Activated CD4-positive, alpha-beta T cell treated with anti-CD3 and anti-CD28 coated beads for 24 hours (primary cell): ENCODE measurements around the gene DOCK10.
"Not testable (repeated sequence)": the region's sequence is repeated elsewhere in the genome, so short reads cannot be mapped to it uniquely, and the experiment has no call there.

Experiments used
- DNase-seq, 2 donors: peaks; one replicate each; pipeline ENCODE4 v3.0.0-alpha.2; 2020; ENCODE audit warnings: low read depth in 2 of 2

Gene DOCK10

DNA sequence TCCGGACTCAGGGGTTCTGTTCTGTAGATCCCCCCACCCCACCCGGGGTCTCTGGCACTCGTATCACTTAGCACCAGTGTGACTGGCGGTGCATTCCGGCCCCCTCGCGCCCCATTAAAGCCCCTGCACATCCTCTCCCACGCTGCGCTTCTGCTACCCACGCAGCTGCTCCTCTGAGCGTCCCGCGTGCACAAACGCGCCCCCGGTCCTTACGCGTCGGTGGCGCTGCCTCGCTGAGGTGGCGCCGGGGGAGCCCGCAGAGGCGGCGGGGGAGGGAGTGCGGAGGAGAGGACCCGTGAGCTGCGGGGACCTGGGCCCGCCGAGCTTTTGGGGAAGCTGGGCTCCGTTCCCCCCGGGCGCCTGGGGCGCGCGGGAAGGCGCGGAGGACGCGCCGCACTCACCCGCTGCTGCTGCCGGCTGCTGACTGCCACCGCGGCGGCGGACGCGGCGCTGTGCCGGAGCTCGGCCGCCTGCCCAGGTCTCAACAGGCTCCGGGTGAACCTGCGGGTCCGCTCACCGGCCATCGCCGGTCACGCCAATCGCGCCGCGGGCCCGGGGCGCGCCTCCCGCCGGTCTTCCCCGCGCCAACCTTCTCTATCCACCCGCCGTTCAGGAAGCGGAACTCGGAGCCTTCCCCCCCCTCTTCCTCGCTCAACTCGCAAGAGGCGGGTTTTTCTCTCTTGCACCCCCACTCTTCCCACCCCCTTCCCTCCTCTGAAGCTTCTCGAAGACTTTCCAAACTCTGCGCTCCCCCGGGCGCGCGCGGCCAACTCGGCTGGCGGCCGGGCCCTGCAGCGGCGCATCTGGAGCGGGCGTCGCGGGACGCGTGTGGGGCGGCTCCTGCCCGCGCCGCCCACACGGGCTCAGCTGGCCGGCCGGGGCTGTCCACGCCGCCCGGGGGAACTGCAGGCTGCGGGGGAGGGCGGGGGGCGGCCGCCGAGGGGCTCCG, at the start of gene DOCK10:
DOCK10 (minus strand) TSS at position 618 of the 949 bp plus-strand sequence; CDS start at position 524, 94 bp downstream.
- DNase-seq = peak; percentile 30 to 47

DNA sequence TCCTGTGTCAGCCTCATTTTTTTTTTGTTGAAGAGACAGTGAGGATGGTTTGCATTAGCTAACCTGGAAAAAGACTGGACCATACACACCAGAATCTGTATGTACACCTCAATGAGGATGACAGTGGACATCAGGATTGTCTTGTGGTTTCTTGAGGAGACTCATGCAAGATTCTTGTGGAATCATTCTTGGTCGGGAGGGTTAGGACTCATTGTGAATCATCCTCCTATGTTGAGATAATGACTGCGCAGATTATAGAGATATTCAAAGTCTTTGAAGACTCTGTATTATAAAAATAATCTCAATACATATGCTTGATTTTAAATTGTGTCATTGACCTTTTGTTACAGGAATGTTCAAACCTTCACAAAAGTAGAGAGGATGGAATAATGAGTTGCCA, 49.1 kb upstream of the DOCK10 start:
- DNase-seq = no peak

DNA sequence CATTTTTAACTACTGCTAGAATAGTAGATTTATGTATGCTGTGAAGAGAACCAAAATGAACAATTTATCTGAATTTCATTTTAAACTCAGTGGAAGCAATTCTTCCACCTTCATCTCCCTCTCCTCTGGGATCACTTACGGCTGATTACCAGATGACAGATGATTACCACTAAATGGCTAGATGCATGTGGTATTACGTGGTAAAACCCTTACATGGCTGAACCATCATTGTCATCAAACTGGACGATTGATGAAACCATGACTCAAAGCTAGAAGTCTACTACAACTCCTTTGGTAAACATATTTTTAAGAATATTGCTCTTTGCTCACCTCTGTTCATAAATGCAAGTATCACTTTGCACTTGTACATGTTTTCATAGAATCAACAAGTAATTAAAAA, 48.5 kb upstream of the DOCK10 start:
- no peak for DNase-seq

DNA sequence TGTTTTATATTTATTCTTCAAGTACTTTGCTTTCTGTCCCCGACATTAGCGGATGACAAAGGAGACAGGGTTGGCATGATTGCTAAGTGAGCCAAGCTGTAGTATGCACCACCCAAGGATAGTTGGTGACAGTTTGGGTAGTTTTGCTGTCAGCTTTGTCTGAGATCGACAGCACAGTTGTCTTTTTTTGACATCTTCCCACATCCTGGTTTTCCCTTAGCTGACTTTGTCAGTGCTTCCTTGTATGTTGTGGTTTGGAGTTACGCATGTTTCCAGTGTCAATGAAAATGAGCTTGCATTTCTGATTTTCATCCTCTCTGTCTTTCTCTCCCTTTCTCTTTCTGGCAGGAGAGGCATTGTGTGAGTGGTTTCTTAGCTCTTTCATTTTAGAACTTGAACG, 44.6 kb upstream of the DOCK10 start:
- DNase-seq = no peak

DNA sequence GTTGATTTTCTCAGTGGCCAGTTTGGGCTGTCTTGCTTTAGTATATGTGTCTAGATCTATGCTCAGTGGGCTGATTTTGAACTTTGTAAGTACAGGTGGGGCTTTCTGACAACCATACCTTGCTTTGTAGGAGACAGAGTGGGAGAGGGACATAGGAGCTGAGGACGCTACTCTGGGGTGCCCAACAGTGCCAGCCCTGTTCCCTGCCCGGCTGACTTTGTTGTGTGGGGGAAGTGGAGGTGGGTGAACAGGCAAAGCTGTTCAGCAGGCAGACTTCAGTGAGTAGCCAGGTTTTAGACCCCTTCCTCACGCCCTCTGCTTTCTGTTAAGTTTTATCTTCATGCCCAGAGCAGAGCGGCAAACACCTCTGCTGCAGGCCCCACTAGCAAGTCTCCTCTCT, 44.2 kb upstream of the DOCK10 start:
- DNase-seq = no peak

DNA sequence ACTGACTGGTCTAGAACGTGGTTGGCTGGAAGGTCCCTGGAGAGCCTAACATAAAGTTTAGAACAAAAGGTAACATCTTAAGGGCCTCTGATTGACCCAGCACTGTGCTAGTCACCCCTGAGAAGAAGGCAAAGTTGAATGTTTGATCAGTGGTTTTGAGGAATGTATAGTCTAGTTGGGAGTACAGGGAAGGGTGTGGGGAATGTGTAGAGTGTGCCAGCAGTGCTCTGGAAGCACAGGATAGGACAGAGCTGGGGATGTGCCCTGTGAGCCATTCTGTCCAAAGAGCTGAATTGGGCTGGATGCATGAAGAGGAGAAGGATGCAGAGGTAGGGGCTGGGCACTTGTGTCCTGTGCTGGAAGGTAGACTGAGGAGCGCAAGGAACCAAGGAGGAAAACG, 41.0 kb upstream of the DOCK10 start:
- no peak for DNase-seq

DNA sequence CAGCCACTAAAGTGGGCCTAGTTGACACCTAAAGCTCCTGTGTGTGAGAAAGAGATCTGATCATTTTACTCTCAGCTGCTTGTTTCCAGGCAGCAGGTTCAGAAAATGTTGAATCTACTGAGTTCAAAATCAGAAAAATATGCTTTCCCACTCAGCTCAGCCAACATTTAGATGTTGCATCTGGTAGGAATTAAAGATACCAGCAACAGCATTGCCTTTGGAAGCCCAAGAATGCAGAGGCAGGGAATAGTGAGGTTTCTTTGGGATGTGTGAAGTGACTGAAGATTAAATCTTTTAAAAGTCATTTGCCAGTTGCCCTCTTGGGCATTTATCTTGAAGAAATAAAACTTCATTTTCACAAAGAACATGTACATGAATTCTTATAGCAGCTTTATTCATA, 33.9 kb upstream of the DOCK10 start:
- DNase-seq = no peak

DNA sequence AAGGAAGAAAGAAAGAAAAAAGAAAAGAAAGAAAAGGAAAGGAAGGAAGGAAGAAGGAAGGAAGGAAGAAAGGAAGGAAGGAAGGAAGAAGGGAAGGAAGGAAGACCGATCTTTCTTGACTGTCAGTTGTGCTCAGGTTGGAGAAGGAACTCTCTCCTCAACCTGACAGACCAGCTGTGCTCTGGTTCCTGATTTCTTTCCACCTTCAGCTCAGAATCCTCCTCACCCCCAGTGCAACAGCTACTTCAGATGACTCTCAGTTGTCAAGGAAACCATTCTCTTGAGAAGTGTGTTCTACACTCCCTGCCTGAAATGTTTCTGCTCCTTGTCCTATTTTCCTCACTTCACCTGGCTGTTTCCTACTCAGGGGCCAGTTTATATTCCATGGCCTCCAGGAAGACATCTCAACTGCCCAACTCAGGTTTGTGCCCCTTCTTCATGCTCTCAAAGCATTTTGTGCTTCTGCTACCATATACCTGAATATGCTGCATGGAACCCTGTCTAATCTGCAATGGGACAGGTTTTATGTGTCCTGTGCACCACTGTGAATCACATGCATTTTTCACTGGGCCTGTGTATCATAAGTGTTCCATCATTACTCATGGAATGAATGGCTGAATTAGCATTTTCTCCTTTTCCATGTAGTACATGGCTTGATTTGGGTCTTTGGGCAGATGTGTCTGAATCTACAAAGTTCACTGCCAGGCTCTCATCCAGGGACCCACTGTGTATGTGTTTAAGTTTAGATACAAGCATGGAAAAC, 32.8 kb upstream of the DOCK10 start:
- no peak for DNase-seq

DNA sequence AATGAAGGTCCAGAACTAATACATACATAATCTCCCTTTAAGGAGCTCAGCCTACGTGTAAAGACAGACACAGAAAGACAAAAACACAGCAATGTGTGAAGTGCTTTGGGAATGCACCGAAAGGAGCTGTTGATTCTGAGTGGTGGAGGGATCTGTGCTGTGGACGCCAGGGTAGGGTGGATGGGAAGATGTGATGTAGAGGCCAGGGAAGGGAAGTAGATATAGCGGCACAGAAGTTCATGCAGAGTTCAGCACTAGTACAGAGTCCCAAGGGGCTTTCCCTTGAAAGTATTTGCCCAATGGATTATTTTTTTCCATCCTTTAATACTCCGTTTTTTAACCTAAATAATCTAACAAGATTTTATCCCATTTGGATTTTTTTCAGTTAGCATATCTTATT, 32.1 kb upstream of the DOCK10 start:
- DNase-seq = no peak

DNA sequence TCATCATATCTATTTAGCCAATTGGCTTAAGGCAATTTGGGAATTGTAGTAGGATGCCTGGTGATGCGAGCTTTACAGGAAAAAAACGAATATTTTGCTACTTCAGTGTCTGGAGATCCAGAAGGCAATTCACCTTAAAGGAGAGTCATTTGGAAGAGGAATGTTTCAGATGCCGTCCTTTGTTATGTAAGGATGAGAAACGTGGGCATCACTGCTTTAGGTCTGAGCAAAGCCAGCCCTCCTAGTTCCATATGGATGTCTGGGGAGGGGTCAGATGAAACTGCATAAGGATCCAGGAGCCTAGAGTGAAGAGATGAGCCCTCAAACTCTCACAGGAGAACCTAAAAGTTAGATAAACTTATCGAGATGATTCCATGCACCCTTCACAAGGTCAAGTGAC, 30.9 kb upstream of the DOCK10 start:
- DNase-seq = no peak

DNA sequence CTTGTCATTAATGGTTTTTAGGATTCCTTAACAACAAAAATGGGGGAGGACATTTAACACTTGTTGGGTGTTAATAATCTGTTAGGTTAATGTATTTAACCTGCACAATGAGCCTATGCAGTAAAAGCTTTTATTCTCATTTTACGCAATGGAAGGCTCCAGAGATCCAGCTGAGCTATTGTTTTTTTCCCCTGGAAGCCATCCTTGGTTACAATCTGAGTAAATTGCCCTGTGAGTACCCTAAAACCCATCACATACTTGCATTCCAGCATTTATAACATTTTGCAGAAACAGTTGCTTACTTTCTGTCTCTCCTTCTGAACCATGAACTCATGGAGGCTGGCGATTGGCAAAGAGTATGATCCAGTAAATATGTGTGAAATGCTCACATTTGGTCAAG, 30.2 kb upstream of the DOCK10 start:
- DNase-seq = no peak

DNA sequence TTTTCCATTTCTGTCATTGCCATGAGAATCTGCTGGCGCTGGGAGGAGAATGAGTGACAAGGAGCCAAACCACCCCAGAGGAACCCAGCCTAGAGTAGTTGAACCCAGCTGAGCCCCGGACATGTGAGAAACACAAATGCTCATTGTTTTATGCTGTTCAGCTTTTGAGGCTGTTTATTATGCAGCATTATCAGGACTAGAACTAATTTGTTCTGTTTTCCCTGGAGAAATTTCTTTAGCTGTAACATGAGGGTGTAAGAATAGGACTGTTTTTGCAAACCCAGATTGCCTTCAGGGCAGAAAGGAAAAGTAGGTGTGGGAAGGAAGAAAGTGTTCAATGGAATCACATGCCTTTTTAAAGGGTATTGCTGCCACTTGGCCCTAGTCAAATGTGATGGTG, 28.5 kb upstream of the DOCK10 start:
- no peak for DNase-seq

DNA sequence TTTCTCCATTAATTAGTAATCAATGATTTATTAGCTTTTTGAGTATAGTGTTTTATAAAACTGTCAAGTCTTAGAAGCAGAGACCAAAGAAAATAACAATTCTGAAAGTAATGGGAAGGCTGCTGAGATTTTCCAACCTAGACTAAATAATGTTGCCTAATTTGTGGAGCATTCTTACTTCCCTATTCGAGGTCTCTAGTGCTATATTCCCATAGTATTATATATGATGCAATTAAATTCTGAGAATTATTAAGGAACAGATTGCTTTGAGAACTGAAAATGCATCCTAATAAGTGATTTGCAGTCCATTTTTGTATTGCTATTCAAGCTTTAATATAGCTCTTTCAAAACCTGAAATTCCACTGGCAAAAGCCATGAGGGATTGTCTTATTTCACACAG, 27.7 kb upstream of the DOCK10 start:
- DNase-seq = no peak

DNA sequence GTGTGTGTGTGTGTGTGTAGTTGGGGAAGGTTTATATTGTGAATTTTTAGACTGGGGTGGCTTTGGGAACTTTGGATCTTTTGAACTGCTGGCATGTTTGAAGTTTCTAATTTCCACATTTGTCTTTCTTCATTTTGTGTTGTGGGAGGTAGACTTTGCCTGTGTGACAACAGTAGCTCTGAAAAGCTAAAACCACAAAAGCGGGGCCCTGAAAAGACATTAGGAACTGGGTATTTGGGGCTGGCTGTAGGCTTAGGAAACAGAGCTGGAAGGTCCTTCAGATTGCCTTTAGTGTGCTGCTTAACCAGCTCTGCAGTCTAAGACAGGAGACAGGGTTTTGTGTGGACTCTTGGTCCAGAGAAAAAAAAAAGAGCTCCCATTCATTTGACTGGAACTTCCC, 27.2 kb upstream of the DOCK10 start:
- DNase-seq = no peak

DNA sequence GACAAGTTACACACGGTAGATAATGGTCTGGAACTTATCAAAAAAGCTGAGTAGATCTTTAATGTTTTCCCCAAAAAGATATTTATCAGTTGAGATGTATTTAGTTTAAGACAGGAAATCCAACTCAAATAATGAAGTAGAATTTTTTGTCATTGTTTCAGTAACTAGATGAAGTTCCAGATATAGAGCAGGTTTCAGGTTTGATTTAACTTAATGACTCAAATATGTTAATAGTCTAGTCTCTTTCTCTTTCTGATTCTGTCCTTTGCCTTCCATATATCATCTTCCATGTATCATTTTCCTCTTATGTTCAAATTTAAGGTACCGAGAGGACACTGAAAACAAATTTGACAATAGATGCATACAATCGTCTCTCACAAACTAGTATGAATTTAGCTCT, 23.6 kb upstream of the DOCK10 start:
- DNase-seq = no peak

DNA sequence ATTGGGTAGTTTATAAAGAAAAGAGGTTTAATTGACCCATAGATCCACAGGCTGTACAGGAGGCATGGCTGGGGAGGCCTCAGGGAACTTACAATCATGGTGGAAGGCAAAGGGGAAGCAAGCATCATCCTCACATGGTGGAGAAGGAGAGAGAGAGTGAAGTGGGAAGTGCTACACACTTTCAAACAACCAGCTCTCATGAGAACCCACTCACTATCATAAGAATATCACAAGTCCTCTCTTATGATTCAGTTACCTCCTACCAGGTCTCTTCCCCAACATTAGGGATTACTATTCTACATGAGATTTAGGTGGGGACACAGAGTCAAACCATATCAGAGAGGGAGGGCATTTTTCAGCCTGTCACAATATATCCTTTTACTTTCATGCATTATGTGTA, 22.7 kb upstream of the DOCK10 start:
- DNase-seq = no peak

DNA sequence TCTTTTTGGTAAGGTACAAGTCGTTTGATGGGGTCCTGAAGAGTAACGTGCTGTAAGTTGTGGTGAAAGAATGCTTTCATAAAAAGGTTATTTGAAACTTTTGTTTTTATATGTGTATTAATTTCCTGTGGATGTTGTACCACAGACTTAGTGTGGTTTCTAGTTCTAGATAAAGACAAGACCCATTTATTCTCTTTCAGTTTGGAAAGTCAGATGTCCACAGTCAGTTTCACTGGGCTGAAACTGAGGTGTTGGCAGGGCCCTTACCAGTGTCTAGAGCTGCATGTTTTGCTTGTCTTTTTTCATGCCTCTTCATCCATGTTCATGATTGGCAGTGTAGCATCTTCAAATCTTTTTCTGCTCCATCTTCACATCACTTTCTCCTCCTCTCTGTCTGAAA, 22.1 kb upstream of the DOCK10 start:
- no peak for DNase-seq

DNA sequence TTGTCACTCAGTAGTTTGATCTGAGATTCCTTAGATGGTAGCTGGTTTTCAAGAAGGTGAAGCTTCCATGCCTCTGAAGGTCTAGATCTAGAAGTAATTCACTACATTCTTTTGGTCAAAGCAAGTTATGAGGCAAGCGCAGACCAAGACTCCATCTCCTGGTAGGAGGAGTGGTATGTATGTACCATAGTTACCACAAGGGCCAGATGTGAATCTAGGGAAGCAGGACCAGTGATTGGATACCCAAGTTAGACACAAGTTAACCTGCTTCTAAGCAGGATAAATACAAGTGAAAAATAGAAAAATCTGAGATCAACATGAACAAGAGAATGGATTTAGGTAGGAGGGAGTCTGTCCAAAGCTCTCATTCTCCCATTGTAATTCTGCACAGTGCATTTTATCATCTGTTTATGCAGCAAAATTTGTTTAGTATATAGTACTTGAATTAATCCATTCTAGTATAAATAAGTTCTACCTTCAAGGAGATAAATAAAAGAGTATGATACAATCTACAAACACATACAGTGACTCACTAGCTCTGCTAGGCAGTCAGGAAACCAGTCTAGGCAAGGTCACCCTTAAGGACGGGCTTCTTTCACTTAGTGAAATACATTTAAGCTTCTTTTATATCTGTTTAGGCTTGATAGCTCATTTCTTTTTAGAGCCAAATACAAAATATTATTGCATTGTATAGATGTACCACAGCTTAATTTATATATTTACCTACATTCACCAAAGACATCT, 14.2 kb upstream of the DOCK10 start:
- DNase-seq = no peak

DNA sequence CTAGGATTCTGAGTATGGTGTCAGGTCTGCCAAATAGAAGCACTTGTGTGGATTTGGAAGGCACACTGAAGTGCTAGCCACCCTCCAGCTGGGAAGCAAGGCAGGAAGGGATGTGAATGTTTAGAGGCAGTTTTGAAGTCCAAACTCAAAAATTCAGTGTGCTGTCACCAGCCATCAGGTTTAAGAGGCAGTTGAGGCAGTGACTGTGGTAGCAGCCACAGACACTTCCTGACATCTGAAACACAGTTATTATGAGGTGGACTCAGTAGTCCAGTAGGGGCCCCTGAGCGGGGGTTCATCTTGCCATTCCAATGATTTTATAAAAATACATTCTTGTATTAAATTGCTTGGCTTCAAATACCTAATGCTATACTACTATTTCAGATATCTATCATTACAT, 13.4 kb upstream of the DOCK10 start:
- no peak for DNase-seq

DNA sequence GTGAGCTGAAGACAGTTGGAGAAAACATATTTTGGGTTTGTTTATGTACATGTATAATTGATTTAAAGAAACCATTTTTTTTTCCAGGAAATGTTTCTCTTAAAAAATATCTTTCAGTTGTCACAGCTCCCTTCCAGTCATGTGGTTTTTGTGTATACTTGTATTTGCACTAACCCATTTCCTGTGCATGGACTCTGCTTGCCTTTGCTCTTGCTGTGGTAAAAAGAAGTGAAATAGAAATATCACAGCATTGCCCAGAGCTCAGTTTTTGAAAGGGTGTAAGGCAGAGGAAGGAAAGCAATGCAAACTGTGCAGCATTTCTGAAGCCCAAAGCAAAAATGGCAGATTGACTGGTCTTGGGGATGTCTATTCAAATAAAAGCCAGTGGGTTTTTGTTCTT, 10.4 kb upstream of the DOCK10 start:
- DNase-seq = no peak

DNA sequence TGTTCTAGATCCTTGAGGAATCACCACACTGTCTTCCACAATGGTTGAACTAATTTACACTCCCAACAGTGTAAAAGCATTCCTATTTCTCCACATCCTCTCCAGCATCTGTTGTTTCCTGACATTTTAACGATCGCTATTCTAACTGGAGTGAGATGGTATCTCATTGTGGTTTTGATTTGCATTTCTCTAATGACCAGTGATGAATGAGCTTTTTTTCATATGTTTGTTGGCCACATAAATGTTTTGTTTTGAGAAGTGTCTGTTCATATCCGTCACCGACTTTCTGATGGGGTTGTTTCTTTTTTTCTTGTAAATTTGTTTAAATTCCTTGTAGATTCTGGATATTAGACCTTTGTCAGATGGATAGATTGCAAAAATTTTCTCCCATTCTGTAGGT, 5.2 kb upstream of the DOCK10 start:
- not testable (repeated sequence) for DNase-seq

DNA sequence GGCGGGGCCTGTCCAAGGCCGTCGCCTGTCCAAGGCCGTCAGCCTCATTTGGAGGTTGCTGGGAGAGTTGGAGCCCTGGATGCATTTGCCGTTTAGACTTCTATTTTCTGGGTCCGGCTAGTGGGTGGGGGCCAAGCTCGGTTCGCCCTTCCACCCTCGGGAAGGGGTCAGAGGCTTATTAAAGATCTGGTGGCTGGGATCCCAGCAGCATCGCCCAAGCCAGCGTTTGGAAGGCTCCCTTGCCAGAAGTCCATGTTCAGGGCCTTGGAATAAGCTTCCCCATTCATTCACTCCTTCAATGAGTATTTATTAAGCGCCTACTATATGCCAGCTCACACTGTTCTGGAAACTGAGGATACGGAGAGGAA, 516 bp upstream of the DOCK10 start:
- no peak for DNase-seq
